ENCODE measurements around the gene FAM20C. TPM values are rescaled to one million over a fixed set of nuclear protein-coding genes. Genes with fewer than 3 reads are reported as not detected.

The FAM20C gene
- total RNA-seq, 4 donors from 2014 or later, result 17.3 to 20.7 (median 19.8) TPM

GRCh38 chr7:244974-245373 lies 52.6 kb downstream of the FAM20C start:
- WGBS, 2 donors, result 91 to 92% methylated on average over 22 of the region's 22 CpGs
- intact Hi-C loops (cut with DNase I; ENCODE audit: low total_unique reads), result no loop called here
- no peak for DNase-seq (ENCODE audit: low spot score in 2 of 2)
- TF ChIP-seq CTCF (IDR thresholded peaks at IDR 0.05) (no peak), POLR2A (IDR thresholded peaks at IDR 0.05) (no peak)
- no peak overlapping the region for H3K4me3 ChIP-seq (ENCODE audit: low read depth, poor library complexity, severe bottlenecking)

- no peak for DNase-seq (ENCODE audit: low spot score in 2 of 2)
- TF ChIP-seq POLR2A (IDR thresholded peaks at IDR 0.05) (no peak), CTCF (IDR thresholded peaks at IDR 0.05) (no peak)
- H3K4me3 ChIP-seq (ENCODE audit: low read depth, poor library complexity, severe bottlenecking), result no peak overlapping the region
- 92 to 95% methylated on average over 30 to 35 of the region's 36 CpGs for WGBS, 2 donors
- intact Hi-C loops (cut with DNase I; ENCODE audit: low total_unique reads), result no loop called here
These were observed 53.4 kb downstream of the FAM20C start for GRCh38 chr7:245574-246295.

- 81 to 91% methylated on average over 22 of the region's 22 CpGs for WGBS, 2 donors
- DNase-seq (ENCODE audit: low spot score in 2 of 2), result no peak
- TF ChIP-seq CTCF (IDR thresholded peaks at IDR 0.05) (no peak), POLR2A (IDR thresholded peaks at IDR 0.05) (no peak)
- intact Hi-C loops (cut with DNase I; ENCODE audit: low total_unique reads), result no loop called here
- no peak overlapping the region for H3K4me3 ChIP-seq (ENCODE audit: low read depth, poor library complexity, severe bottlenecking)
These were observed 54.1 kb downstream of the FAM20C start for GRCh38 chr7:246451-246850.

- intact Hi-C loops (cut with DNase I; ENCODE audit: low total_unique reads), result no loop called here
- TF ChIP-seq POLR2A (IDR thresholded peaks at IDR 0.05) (no peak), CTCF (IDR thresholded peaks at IDR 0.05) (no peak)
- no peak for DNase-seq (ENCODE audit: low spot score in 2 of 2)
- H3K4me3 ChIP-seq (ENCODE audit: low read depth, poor library complexity, severe bottlenecking), result no peak overlapping the region
- 76 to 82% methylated on average over 12 of the region's 12 CpGs for WGBS, 2 donors
These were observed 54.8 kb downstream of the FAM20C start for GRCh38 chr7:247181-247580.

- no peak for TF ChIP-seq POLR2A (IDR thresholded peaks at IDR 0.05)
- no peak for TF ChIP-seq CTCF (IDR thresholded peaks at IDR 0.05)
- 84 to 85% methylated on average over 16 of the region's 16 CpGs for WGBS, 2 donors
- DNase-seq (ENCODE audit: low spot score in 2 of 2), result no peak
- intact Hi-C loops (cut with DNase I; ENCODE audit: low total_unique reads), result no loop called here
- H3K4me3 ChIP-seq (ENCODE audit: low read depth, poor library complexity, severe bottlenecking), result no peak overlapping the region
These were observed 55.3 kb downstream of the FAM20C start for GRCh38 chr7:247636-248035.
